ENCODE measurements around the gene USP25.

USP25 gene

DNA sequence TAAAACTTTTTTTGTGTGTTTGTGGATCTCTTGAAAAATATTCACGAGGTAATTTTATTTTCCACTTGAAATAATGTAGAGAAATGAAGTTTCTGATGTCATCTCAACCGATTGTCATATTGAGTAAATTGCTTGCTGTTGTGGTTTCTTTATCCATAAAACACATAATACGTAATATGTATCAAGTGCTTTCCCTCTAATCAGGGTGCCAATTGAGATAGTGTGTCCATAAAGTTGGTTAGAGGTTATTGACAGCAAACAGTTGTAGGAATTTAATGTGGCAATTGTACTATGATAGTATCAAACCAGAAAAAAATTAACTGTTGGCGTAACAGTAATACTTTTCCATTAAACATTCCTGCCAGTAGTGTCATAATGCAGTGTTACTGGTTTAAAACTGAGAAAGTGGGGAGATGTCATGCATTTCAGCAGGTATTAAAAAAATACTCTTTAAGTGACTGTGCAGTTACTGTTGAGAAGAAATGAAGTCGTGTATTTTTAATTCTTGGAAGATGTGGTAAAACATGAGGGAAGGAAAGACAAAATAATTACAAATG, 38.3 kb downstream of the USP25 start:
- DNase-seq, result no peak

DNA sequence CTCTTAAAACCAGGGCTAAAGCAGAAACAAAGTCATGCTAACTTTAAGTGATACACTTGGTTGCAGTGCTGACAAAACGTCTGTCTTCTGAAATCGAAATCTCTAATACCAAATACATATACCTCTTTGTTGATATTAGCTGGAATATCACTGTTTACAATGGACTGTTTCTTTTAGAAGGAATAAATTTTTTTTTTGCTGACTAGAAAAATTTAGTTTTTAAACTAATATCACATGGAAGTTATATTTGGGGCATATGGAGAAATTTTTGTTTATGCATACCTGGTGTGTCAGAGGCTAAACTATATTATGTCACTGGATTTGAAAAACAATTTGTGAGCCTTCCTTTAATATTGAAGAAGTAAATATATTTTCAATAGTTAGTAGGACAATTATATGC, 39.1 kb downstream of the USP25 start:
- DNase-seq, result no peak

DNA sequence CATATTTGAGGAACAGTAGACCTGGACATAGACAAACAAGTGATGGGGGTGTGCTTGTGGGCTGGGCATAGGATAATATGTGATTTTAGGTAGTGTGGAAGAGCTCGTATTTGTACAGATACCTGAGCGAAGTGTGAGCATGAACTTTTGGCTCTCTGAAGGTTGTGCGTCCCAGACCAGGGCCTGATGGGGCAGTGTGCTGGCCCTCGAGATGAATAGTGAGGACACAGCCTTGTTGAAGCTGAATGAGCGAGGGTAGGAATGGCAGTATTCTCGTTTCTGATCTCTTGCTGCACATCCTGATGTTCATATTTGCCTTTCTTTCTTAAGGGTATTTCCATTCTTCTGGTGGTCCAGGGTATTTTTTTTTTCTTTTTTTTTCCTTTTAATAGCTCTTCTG, 41.5 kb downstream of the USP25 start:
- DNase-seq, result no peak

DNA sequence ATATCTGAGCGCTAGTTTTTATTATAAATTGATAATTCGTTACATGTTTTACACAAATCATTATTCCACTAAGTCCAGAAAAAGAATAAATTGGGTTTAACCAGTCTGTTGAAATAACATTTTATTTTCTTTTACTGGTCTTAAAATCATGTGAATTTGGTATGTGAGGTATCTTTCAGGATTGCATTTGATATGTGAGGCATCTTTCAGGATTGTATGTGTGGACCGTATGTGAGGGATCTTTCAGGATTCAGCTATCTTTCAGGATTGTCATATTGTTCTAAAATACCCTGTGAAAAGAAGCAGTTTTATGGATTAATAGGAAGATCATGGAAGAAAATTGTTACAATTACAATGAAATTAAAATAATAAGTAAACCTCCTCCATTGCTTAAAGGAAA, 42.9 kb downstream of the USP25 start:
- no peak for DNase-seq

DNA sequence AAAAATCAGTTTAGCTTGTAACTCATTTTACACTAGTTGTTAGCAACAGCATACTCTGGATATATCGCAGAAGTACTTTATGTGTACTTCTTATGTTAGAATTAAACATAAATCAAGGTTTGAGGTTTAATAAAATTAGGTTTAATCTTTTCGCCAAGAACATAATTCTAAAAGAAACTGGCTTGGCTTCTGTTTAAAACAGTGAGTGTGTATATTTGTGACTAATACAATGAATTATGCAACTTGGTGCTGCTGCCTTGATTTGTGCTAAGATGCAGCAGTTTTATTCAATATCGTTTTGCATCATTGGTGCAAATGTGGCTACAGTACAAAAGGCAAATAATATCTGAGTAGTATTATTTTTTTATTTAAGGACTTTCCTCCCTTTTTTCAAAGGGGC, 44.8 kb downstream of the USP25 start:
- DNase-seq, result peak in 1 of 3 donors; percentile 29

DNA sequence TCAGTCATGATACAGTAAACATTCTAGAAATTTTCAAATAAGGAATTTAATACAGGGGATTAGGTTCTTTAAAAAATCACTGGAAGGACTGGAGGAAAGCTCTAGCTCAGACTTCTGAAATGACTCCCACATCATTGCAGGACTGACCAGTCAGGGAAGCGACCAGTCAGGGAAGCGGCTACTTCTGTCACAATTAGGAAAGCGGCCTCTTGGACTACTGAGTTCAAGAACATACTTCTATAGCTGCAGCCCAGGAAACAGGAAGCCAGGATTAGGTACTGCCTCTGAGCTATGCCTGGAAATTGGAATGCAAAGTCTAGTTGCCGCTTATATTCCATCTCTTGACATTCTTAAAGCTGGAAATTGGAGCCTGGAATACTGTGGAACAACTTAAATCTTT, 45.5 kb downstream of the USP25 start:
- no peak for DNase-seq

DNA sequence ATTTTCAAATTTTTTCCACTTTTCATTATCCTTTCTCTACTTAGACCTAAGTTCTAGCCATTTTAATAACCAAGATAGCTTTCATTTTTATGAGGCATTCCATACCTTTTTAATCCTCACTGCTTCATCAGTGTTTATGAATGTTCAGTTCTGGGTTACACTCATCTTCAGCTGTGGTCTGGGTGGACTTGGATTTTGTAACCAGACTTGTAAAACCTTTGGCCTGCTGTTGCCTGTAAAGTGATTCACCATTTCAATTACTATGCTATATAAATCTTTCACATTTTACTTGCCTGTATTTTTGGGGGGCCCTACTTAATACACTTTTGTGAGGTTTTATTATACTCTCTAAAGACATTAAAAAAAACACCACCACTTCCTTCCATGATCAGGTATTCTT, 46.2 kb downstream of the USP25 start:
- no peak for DNase-seq

DNA sequence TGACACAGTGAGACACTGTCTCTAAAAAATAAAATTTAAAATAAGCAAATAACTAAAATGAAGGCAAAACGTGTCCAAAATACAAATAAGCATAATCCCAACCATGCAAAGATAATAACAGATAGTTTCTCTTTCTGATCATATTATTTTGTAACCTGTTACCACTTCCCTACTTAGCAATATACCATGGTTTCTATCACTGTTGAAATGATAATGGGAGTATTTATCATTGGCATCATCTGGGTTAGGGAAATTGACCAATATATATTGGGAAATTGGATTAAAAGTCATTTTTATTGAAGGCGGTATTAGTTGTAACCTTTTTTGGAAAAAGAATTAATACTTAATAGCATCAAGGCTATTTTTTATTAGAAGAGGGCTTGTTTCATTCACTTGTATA, 47.0 kb downstream of the USP25 start:
- peak in 2 of 3 donors; percentile 20 to 34 for DNase-seq

DNA sequence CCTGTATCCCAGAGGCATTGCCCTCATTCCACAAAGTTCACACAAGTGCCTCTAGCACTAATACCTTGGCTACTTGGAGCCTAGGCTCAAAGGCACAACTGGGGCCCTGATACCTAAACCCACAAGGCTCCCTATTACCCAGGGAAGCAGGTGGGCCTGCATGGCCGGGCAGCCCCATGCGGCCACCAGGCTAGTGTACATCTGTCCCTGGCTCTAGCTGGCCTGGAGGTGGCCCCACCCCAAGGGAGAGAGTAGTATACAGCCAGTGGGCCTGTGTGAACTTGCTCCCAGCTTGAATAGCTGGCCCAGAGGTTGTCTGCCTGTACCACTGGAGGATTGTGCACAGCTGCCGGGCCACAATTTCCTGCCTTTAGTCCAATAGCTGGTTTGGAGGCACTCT, 52.2 kb downstream of the USP25 start:
- no peak for DNase-seq

DNA sequence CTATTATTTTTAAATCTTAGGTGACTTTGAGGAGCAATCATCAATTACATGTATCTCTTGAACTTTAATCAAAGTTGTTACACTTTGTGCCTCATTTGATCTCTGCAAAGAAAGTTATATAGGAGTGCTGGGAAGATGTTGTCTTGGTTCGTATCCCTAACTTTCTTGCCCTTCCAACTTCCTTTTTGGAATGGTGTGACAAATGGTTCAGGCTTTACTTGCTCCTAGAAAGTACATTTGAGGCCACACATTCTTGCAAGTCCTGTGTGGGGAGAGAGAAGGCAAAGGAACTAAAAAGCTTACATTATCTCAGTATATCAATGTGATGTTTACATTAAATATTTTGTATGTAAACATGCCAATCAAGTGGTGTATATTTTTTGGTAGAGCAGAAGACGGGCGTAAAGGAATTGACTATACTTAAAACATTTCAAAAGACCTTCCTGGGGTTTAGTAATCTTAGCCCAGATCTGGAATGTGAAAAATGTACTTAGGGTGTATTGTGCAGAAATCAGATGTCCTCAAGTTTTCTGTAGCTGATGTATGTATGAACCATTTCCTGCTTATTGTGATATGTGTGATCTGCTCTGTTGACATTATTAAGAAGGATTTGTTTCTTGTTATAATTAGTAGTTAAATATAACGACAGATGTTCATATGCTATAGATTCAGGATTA, 59.2 kb downstream of the USP25 start:
- no peak for DNase-seq

DNA sequence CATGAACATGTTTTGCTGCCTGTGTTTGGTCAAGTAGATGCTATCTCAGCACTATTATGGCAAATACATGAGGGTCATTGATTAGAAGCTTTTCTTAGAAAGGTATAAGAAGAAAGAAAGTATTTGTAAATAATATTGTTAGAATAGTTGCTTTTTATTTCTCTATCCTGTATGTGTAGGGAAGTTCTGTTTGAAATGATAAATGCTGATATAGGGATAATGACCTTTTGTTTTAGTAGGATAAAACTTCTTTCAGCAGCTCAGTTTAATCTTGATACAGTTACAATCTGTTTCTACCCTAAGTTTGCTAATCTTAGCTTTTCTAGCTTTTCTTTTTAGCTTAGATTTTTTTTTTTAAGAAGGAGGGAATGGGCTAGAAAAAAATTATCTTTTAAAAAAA, 63.3 kb downstream of the USP25 start:
- no peak for DNase-seq

DNA sequence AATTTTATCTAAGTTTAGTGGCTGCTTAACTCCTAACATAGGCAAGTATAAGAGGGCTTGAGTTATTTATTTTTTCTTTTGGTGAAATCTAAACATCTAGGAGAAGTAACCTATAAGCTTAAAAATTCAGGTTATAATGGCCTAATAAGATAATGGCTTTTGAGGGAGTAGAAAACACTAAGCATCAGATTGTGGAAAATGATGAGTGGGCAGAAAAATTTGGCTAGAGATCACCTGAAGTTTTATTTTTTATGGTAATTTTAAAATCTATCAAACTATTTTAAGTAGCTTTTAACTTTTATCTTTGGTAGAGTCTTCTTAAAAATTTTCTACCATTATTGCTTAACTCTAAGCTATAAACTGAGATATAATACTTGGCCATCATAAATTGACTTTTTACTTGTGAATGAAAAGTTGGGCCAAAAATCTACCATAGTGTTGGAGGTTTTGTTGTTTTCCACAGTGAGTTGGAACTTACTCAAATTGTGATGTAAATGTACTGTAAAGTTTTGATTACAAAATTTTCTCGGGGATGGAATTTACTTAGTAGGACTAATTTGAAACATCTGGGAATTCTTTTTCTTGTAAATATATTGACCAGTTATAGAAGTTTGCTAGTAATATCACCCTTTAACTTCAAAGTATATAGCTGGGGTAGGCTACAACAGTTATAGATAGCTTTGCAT, 63.9 kb downstream of the USP25 start:
- DNase-seq, result no peak

DNA sequence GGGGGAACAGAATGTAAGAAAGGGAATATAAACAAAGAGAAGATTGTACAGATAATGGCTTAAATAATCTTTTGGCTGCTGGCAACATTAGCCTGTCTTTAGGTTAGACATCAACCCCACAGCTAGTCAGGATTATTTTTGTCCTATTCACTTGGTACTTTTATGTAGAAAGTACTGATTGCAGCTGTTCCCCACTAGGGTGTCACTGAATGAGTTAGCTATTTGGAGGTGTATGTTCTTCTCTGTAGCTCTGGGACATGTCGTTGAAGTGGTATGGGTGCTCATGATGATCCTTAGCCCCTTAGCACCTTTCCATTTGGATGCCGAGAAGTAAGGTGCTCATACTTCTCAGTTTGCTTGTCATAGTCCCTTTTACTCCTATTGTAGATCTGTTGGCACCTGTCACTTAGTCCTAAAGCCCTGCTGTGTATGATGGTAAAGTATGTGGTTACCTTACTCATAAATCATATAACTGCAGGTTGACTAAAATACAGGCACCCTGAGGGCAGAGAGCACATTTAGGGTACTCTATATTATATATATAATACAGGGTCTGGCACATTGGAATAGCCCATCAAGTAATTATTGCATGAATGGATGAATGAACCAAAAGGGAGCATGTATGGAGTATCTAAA, 64.6 kb downstream of the USP25 start:
- no peak for DNase-seq

DNA sequence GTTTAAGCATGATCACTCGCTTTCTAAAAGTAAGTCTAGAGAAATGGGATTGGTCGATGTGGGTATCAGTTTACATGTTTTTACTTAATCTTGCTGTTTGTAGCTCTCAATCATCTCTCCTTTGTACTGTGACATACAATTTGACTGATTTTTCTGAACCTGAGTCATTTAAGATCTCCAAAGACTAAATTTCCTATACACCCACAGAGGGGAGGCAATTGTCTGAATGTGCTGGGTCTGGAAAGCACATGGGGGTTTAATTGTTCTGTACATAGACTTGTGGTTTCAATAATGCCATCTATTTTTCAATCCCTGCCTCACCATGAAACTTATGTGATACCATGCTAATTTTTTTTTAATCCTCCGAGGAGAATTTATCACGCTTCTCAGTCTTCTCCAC, 65.8 kb downstream of the USP25 start:
- DNase-seq, result no peak

DNA sequence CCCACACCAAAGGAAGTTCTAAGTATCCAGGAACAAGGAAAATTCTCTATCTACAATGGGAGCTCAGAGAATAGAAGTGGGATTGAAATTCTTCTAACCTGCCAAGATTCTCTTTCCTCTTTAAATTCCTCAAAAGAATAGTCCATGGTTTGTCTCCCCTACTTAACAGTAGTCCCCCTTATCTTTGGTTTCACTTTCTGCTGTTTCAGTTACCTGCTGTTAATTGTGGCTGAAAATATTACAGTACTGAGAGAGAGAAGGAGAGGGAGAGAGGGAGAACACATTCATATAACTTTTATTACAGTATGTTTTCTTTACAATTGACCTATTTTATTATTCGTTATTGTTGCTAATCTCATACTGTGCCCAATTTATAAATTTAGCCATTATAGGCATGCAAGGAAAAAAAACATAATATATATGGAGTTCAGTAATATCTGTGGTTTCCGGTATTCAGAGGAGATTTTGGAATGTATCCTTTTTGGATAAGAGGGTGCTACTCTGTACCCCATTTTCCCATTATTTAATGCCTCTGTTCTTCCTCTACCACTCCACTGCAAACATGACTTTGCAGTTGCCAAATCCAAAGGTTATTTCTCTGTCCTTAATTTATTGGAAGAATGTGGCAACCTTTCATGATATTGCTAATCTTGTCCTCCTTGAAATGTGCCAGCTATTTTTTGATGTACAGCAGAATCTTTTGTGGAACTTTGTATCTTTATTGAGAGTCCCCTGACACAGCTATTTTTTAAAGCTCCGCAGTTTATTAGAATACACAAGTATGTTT, 68.0 kb downstream of the USP25 start:
- no peak for DNase-seq

DNA sequence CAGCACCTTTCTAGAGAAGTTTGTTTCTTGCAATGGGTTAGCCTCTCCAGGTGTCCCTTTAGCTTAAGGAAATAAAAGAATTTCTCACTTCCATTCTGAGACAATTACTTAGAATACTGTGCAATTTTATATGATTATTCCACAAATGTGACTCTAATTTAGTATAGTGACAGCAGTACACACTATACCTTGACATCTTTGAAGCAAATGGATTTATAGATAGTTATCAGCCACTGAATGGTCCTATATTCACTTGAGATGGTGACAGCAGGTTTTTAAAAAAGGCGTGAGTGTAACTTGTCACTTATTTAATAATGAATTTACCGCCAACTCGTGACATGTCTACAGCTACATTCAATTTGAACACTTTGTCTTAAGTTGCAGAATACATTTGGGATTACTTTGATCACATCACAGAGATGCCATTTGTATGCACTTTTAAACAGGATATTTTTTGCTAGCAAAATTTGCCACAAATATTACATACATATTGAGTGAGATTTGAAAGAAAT, 71.6 kb downstream of the USP25 start:
- DNase-seq, result no peak

DNA sequence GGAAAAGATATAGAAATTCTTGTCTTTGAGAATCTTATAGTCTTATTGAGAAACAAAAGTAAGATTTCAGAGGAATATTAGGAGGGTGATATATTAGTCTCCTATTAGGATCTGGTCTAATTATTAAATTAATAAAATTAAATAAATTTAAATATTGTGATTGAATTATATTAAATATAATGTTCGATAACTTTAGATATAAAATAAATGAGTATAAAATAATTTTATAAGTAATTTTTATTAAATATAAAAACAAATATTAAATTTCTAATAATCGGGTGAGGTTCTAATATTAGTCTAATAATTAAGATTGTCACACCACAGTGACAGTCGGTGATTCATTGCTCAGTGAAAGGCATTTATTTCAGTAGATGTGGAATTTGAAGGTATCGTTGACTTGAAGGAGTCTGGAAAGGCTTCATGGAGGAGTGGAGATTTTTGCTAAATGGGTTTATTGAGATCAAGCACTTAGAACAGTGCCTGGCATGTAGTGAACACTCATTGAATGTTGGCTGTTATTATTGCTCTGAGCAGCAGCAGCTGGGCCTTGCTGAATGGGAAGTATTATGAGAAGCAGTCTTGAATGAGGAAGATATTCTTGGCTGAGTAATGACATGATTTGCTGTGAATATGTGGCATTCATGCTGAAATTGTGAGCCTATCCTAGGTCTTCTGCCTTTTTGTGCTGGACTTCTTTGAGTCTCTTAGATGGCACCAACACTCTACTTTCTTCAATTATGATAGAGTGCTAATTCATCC, 74.6 kb downstream of the USP25 start:
- peak; percentile 19 to 31 (median 23) for DNase-seq

DNA sequence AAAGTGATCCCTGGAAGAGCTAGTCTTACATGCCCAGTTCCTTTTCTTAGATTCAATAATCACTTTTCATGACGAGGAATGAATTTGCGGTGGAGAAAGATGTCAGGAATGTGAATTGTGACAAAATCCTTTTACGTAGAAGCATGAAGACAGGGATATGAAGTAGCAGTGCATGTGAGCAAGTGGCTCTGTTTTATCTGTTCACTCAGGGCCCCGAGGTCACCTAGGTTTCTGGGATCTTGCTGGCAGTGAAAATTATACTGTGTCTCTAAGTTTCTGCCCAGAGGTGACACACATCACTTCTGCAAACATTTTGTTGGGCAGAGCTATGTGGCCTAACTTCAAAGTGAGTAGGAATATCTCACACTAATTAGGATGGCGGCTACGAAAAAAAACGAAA, 79.3 kb downstream of the USP25 start:
- no peak for DNase-seq

DNA sequence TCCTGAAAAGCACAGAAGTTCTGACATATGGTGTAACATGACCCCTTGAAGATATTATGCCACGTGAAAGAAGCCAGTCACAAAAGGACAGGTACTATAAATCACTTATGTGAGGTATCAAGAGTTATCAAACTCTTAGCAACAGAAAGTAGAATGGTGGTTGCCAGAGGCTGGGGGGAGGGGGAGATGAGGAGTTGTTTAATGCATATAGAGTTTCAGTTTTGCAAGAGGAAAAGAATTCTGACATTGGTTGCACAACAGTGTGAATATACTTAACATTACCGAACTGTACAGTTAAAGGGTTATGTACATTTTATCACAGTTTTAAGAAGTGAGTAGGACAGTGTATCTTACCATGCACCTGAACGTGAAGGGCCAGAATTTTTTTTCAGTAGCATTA, 80.0 kb downstream of the USP25 start:
- peak in 2 of 3 donors; percentile 9 to 15 for DNase-seq

DNA sequence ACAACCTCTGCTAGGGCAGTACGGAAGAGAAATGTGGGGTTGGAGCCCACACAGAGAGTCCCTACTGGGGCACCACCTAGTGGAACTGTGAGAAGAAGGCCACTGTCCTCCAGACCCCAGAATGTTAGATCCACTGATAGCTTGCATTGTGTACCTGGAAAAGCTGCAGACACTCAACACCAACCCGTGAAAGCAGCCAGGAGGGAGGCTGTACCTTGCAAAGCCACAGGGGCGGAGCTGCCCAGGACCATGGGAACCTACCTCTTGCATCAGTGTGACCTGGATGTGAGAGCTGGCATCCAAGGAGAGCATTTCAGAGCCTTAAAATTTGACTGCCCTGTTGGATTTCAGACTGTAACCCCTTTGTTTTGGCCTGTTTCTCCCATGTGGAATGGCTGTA, 85.5 kb downstream of the USP25 start:
- no peak for DNase-seq

DNA sequence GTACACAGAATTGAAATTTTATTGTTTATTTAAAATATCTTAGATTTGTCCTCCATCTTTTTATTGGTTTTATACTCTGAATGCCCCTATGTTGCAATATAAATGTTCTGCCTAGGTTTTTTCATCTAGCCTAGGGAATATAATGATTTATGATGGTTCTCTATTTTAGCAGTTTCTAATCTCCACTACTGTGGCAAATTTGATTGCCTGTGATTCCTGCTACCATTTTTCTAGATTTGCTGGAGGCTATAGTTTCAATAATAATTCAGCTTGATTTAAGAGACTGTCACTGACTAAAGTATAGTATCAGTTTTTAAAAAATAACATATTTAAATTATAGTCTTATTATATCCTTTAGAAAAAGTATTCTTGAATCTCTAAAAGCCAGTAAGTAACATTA, 90.5 kb downstream of the USP25 start:
- DNase-seq, result no peak

DNA sequence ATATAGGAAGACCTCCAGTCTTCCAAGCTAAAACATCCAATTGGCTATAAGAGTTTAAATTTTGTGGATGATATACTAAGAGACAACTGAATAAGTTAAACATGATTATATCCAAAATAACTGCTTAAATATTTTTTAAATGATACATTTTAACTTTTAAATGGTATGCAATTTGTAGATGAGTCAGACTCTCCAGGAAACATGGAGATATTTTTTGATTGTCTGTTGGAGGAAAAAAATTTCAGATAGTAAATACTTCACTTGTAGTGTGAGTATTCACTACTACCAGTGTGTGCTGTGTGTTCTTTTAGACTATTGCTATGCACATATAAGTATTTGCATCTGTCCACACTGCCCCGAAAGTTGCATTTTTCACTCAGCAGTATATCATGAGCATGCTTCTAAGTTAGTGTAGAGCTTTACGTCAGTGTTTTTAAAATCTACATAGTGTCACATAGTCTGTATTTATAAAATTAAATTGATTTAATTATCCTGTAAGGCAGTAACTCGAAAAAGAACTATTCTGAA, 91.1 kb downstream of the USP25 start:
- no peak for DNase-seq

Measured in suppressor macrophage treated with lipopolysaccharide for 1 hour (primary cell).